Adrenal gland (tissue), 12 donors: ENCODE data around the gene NPAS3. TPM values are rescaled to one million over a fixed set of nuclear protein-coding genes. Genes with fewer than 3 reads are reported as not detected.

Source experiments
- DNase-seq, 7 donors: peaks; one replicate each; pipeline ENCODE4 v3.0.0-alpha.2; 2019 to 2020
- H3K27ac ChIP-seq, 5 donors: fragments of 200-600 bp; sonication (generic) in 4 of 5; 1 replicate in 3 of 5; 2 replicates in 2 of 5; pipeline versions ENCODE4 v1.5.1 to v1.8.0; 2016 to 2020; ENCODE audit warnings: mild to moderate bottlenecking in 1 of 5
- H3K27me3 ChIP-seq: fragments of 200-600 bp; 2 replicates; pipeline ENCODE4 v1.8.0; 2021
- H3K36me3 ChIP-seq, 2 donors: fragments of 200-600 bp; replicated peaks in 1 of 2; 1 replicate in 1 of 2; 2 replicates in 1 of 2; pipeline versions ENCODE4 v1.5.1 to v1.8.0; 2018 to 2022
- H3K4me1 ChIP-seq, 2 donors: fragments of 200-600 bp; replicated peaks in 1 of 2; 1 replicate in 1 of 2; 2 replicates in 1 of 2; pipeline versions ENCODE4 v1.5.1 to v1.8.0; 2018 to 2021
- H3K4me3 ChIP-seq, 4 donors: fragments of 200-600 bp; sonication (generic) in 3 of 4; one replicate each; pipeline ENCODE4 v1.5.1; 2016 to 2018
- H3K9me3 ChIP-seq, 3 donors: fragments of 200-600 bp; sonication (generic) in 1 of 3; replicated peaks in 1 of 3; 1 replicate in 2 of 3; 2 replicates in 1 of 3; pipeline versions ENCODE4 v1.5.1 to v1.8.0; 2016 to 2021
- CTCF ChIP-seq, 6 experiments: fragments of 450-650 bp in 4 of 6; fragments of 200-600 bp in 2 of 6; sonication (generic) in 1 of 6; IDR thresholded peaks; 1 replicate in 5 of 6; 2 replicates in 1 of 6; pipeline versions ENCODE4 v1.5.1 to v1.8.0; 2016 to 2021; ENCODE audit warnings: antibody characterized with exemption in 6 of 6, mild to moderate bottlenecking in 2 of 6, moderate library complexity in 1 of 6
- POLR2A ChIP-seq, 2 donors: fragments of 450-650 bp; IDR thresholded peaks; one replicate each; pipeline ENCODE4 v1.6.1; 2017; ENCODE audit warnings: antibody characterized with exemption in 2 of 2, mild to moderate bottlenecking in 2 of 2, moderate library complexity in 1 of 2
- WGBS, 4 donors: extraction: QIAGEN DNeasy Blood & Tissue Kit in 2 of 4; methylation state at CpG; one replicate each; pipeline versions ENCODE4 v1.1.5 to v1.1.7; 2013 to 2017; 5-methylcytosine and 5-hydroxymethylcytosine counted together
- intact Hi-C, 2 donors: fragments of 100-400 bp; cut with DNase I; formaldehyde crosslinking; loops; one replicate each; pipeline versions ENCODE4 v1.14.1 to v1.15.0; 2022 to 2023
- polyA plus RNA-seq, 3 donors: library from polyadenylated mRNA; stranded (reverse); fragments of 200-250 nt in 2 of 3; fragments of 350-450 nt in 1 of 3; fragmentation: Illumina TruSeq in 1 of 3; extraction: RNeasy Lipid Tissue Mini Kit (QIAGEN cat#74804) in 1 of 3; gene quantifications; one replicate each; pipeline ENCODE4 v1.2.3, GENCODE V29; 2013 to 2014
- total RNA-seq, 9 donors: library from RNA; depleted of rRNA in 4 of 9; stranded (reverse); fragments of >200 nt in 4 of 9; fragments of 120-200 nt in 1 of 9; fragmentation: NEBNext Ultra II Directional in 1 of 9; extraction: Animal tissue kit (Norgen Biotek cat#: 25700) in 1 of 9; gene quantifications; one replicate each; pipeline versions ENCODE4 v1.1.0 to v1.2.4, GENCODE V29; 2013 to 2023
- donor health status: healthy with polysubstance abuse.
- donor health status: Bipolar disorder and iron deficiency.
- donor health status: DM: yes; HTN: yes; CAD: no.
- donor health status: DM: no; HTN: no; CAD: no.
- donor health status: DM: no; HTN: no; CAD: no.
- donor health status: DM: yes; HTN: yes; CAD: no.

The NPAS3 gene
- total and polyA plus RNA-seq, 12 donors, result 0.36 to 7.5 (median 1.5) TPM

GRCh38 chr14:33836203-33836899 lies 897.7 kb downstream of the NPAS3 start:
- no peak for TF ChIP-seq CTCF (IDR thresholded peaks at IDR 0.05)
- TF ChIP-seq POLR2A (IDR thresholded peaks at IDR 0.05), result no peak
- no peak for DNase-seq
- Histone ChIP-seq H3K4me3 (no peak overlapping the region), H3K27ac (no peak overlapping the region), H3K9me3 (no peaks in the 10 kb centered on the region), H3K4me1 (no peaks in the 10 kb centered on the region), H3K27me3 (no peaks in the 10 kb centered on the region), H3K36me3 (no peaks in the 10 kb centered on the region)
- intact Hi-C loops, result no loop called here
- WGBS, 4 donors, result 68 to 72% (median 70%) methylated on average over 9 of the region's 9 CpGs

- intact Hi-C loops, result no loop called here
- 80 to 89% (median 85%) methylated on average over 8 to 10 of the region's 10 CpGs for WGBS, 4 donors
- no peak overlapping the region for H3K27ac ChIP-seq
Observed at GRCh38 chr14:33836900-33837577, 898.4 kb downstream of the NPAS3 start.

GRCh38 chr14:33837943-33838683 lies 899.4 kb downstream of the NPAS3 start:
- Histone ChIP-seq H3K27ac (no peak overlapping the region), H3K36me3 (no peaks in the 10 kb centered on the region), H3K4me3 (no peak overlapping the region), H3K27me3 (no peaks in the 10 kb centered on the region), H3K9me3 (no peaks in the 10 kb centered on the region), H3K4me1 (no peaks in the 10 kb centered on the region)
- TF ChIP-seq POLR2A (IDR thresholded peaks at IDR 0.05) (no peak), CTCF (IDR thresholded peaks at IDR 0.05) (no peak)
- no peak for DNase-seq
- 58 to 63% (median 59%) methylated on average over 4 of the region's 4 CpGs for WGBS, 4 donors
- intact Hi-C loops, result loop anchor here in 1 of 2 donors (2.0 kb wide), 1 partner anchor 391 kb away; no protein-coding TSS in a partner anchor

More at GRCh38 chr14:33836900-33837577, 898.4 kb downstream of the NPAS3 start:
- no peaks in the 10 kb centered on the region for H3K36me3 ChIP-seq
- no peaks in the 10 kb centered on the region for H3K27me3 ChIP-seq
- no peaks in the 10 kb centered on the region for H3K4me1 ChIP-seq
- H3K9me3 ChIP-seq, result no peaks in the 10 kb centered on the region
- no peak for DNase-seq
- TF ChIP-seq CTCF (IDR thresholded peaks at IDR 0.05) (no peak), POLR2A (IDR thresholded peaks at IDR 0.05) (no peak)
- no peak overlapping the region for H3K4me3 ChIP-seq
